ENCODE measurements around the gene KCNQ1.

DNA sequence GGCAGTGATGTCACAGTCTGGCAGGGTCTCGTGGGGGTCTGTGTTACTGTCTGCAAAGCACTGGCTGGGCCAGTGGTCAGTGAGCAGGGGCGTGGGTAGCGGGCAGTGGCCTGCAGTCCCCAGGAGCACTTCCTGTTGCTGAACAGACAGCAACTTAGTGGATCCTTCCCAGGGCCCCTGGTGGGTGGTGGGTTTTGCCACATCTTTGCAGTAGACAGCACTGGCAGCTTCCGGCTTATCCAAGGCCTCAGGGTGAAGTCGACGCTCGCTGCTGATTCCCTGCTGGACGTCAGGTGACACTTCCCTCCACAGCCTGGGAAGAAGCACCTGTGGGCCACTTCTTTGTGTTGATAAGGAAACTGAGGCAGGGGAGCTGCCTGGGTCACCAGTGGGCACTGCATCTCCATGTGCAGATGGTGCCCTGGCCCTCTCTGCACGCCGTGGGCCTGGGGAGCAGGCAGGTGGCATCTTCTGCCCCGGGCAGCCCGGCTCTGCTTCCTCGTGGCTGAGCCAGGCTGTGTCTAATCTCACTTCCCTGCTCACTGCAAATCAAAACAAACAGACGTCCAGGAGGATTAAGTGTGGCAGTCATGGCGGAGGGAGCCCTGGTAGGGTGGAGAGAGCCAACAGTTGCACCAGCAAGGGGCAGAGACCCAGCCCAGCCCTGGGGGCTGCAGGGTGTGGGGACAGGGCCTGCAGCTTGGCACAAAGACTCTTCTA is 79.8 kb downstream of the KCNQ1 start:
- TF ChIP-seq CTCF (IDR thresholded peaks at IDR 0.05) (no peak), POLR2A (IDR thresholded peaks at IDR 0.05) (no peak)
